Astrocyte of the spinal cord (primary cell): ENCODE measurements around the gene SLC35E4.
A peak's percentile ranks its signal among the peaks of the same experiment; 100 is the strongest.

Source experiments
- DNase-seq: peaks from one replicate; pipeline ENCODE4 v3.0.0; 2011; ENCODE audit warnings: low read depth, low spot score
- H3K4me3 ChIP-seq: 2 replicates; pipeline ENCODE4 v1.5.1; 2011; ENCODE audit warnings: low read depth, mild to moderate bottlenecking, low read length, moderate library complexity
- in situ Hi-C: cut with HindIII; loops from 2 replicates; pipeline ENCODE4 v1.10.0; 2017; ENCODE audit warnings: low sequenced_read_pairs
- TF ChIP-seq, protein P1 (sequence below): IDR thresholded peaks from 2 replicates; pipeline ENCODE4 v1.5.1; 2012; ENCODE audit warnings: low read depth, mild to moderate bottlenecking, low read length, inconsistent platforms

SLC35E4 gene

DNA sequence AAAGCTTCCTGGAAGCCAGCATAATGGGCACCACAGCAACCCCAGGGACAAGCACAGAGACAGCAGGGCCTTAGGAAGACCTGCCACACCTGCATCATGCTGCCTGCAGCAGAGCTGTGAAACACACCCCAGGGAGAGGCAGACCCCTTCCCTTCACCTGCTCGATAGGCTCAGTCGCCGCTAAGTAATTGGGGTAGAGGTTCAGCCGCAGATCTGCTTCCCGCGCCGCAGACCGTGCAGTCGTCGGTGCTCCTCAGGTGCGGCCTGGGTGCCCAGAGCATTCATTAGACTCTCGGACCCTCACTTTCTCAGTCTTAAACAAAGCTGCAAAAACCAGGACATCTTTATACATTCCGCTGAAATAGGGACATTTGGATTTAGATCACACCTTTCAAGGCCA, 29.2 kb downstream of the SLC35E4 start:
- in situ Hi-C loops: no loop called here
- no peak for DNase-seq
- H3K4me3 ChIP-seq: no peak overlapping the region
- TF ChIP-seq, protein P1, sequence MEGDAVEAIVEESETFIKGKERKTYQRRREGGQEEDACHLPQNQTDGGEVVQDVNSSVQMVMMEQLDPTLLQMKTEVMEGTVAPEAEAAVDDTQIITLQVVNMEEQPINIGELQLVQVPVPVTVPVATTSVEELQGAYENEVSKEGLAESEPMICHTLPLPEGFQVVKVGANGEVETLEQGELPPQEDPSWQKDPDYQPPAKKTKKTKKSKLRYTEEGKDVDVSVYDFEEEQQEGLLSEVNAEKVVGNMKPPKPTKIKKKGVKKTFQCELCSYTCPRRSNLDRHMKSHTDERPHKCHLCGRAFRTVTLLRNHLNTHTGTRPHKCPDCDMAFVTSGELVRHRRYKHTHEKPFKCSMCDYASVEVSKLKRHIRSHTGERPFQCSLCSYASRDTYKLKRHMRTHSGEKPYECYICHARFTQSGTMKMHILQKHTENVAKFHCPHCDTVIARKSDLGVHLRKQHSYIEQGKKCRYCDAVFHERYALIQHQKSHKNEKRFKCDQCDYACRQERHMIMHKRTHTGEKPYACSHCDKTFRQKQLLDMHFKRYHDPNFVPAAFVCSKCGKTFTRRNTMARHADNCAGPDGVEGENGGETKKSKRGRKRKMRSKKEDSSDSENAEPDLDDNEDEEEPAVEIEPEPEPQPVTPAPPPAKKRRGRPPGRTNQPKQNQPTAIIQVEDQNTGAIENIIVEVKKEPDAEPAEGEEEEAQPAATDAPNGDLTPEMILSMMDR: no peak

GRCh38 chr22:30665266-30665665, 29.7 kb downstream of the SLC35E4 start:
- H3K4me3 ChIP-seq: no peak overlapping the region
- TF ChIP-seq, protein P1: no peak
- in situ Hi-C loops: no loop called here
- no peak for DNase-seq

- in situ Hi-C loops: no loop called here
- TF ChIP-seq, protein P1: no peak
- DNase-seq: no peak
- no peak overlapping the region for H3K4me3 ChIP-seq
These were observed 30.2 kb downstream of the SLC35E4 start for GRCh38 chr22:30665786-30666185.

GRCh38 chr22:30667107-30667493, 31.5 kb downstream of the SLC35E4 start:
- TF ChIP-seq, protein P1: no peak
- in situ Hi-C loops: no loop called here
- DNase-seq: peak; percentile 13
- H3K4me3 ChIP-seq: peak overlapping the region; percentile 84

DNA sequence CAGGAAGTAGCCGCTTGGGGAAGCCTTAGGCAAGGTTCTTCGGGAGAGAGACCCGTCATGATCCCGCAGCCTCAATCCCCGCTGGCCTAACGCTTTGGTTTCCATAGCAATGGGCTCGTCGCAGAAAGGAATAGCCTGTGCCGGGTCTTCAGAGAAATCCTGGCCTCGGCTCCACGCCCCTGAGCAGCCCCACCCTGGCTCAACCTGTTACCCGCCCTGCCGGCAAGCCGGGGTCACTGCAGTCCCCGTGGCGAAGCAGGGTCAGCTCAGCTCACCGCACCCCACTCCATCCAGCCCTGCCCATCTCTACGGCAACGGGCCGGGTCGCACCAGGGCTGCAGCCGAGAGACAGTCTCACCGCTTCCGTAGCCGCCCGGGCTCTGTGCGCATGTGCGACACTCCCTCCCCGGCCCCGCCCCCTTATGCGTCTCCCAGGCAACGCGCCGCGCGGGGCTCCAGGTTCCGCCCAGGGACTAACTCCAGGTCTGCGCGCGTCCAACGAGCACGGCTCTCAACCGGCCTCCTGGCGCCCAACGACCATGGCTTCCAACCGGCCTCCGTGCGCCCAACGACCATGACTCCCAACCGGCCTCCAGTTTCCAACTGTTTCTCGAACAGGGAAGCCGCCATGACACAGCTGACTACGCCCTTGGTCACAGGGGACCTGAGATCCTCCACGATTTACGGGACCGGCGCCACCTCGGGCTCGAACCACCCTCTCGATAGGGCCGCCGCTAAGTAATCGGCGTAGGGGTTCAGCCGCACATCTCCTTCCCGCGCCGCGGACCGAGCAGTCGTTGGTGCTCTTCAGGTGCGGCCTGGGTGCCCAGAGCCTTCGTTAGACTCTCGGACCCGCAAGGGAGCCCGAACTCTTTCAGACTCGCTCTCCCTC, 32.2 kb downstream of the SLC35E4 start, which contains the start of gene DUSP18:
DUSP18 (minus strand) TSS at position 382 of the 892 bp plus-strand sequence. CDS start 3,872 bp downstream, outside the sequence.
- TF ChIP-seq, protein P1: peak; percentile 38
- DNase-seq: peak; percentile 91
- peak within 1 kb of the TSS; percentile 84 for H3K4me3 ChIP-seq
- in situ Hi-C loops: no loop called here

DNA sequence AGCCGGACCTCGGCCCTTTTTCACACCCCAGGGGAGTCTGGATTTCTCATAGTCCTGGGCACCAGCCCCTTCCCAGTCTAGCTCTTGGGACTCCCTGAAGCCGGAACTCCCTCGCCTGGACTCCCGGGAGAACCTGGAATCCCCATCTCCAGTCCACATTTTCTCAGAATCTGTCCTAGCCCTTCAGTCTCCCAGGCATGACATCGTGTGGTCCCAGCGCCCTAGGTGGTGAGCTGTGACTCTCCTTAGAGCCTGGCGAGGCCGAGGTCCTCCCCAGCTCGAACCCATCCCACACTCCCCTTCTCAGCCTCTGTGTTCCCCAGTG, 32.8 kb downstream of the SLC35E4 start:
- TF ChIP-seq, protein P1: no peak
- in situ Hi-C loops: no loop called here
- no peak for DNase-seq
- peak overlapping the region; percentile 84 for H3K4me3 ChIP-seq
